ENCODE measurements around the gene MYO1G.
A peak's percentile ranks its signal among the peaks of the same experiment; 100 is the strongest.

MYO1G gene

GRCh38 chr7:44965937-44966730 lies 12.7 kb downstream of the MYO1G start:
- no peak for DNase-seq

- DNase-seq, result no peak
Measured at GRCh38 chr7:44965441-44965903, 13.3 kb downstream of the MYO1G start.

- no peak for DNase-seq
Measured at GRCh38 chr7:44964831-44965440, 13.9 kb downstream of the MYO1G start.

GRCh38 chr7:44964384-44964830 lies 14.4 kb downstream of the MYO1G start:
- DNase-seq, result no peak

GRCh38 chr7:44963364-44964290 lies 15.2 kb downstream of the MYO1G start:
- no peak for DNase-seq

GRCh38 chr7:44962483-44963251 lies 16.1 kb downstream of the MYO1G start:
- no peak for DNase-seq

GRCh38 chr7:44961844-44962482 lies 16.9 kb downstream of the MYO1G start:
- no peak for DNase-seq

- no peak for DNase-seq
Measured at GRCh38 chr7:44960011-44960580, 18.7 kb downstream of the MYO1G start.

GRCh38 chr7:44959433-44959951 lies 19.3 kb downstream of the MYO1G start:
- peak; percentile 46 for DNase-seq

- DNase-seq, result no peak
Measured at GRCh38 chr7:44958645-44959344, 20.0 kb downstream of the MYO1G start.

GRCh38 chr7:44956157-44956766 lies 22.6 kb downstream of the MYO1G start:
- DNase-seq, result no peak

GRCh38 chr7:44955733-44956132 lies 23.1 kb downstream of the MYO1G start:
- no peak for DNase-seq

- no peak for DNase-seq
Measured at GRCh38 chr7:44953156-44953555, 25.7 kb downstream of the MYO1G start.

- DNase-seq, result no peak
Measured at GRCh38 chr7:44949303-44949702, 29.5 kb downstream of the MYO1G start.

- no peak for DNase-seq
Measured at GRCh38 chr7:44945479-44945878, 33.3 kb downstream of the MYO1G start.

- DNase-seq, result no peak
Measured at GRCh38 chr7:44944821-44945220, 34.0 kb downstream of the MYO1G start.

- no peak for DNase-seq
Measured at GRCh38 chr7:44943631-44944030, 35.2 kb downstream of the MYO1G start.

- no peak for DNase-seq
Measured at GRCh38 chr7:44937426-44937825, 41.4 kb downstream of the MYO1G start.

GRCh38 chr7:44936322-44936721 lies 42.5 kb downstream of the MYO1G start:
- no peak for DNase-seq

GRCh38 chr7:44935583-44935982 lies 43.2 kb downstream of the MYO1G start:
- DNase-seq, result no peak
